Esophagus muscularis mucosa (tissue), 4 donors: ENCODE results near the gene AOAH.

ENCODE experiments used
- EP300 ChIP-seq: sonication (generic); formaldehyde crosslinking; IDR thresholded peaks from one replicate; pipeline ENCODE4 v1.6.1; 2017; ENCODE audit warnings: antibody characterized with exemption
- POLR2A ChIP-seq: fragments of 450-650 bp; IDR thresholded peaks from one replicate; pipeline ENCODE4 v1.6.1; 2017; ENCODE audit warnings: antibody characterized with exemption, moderate library complexity, mild to moderate bottlenecking, low read depth
- POLR2AphosphoS5 ChIP-seq, 2 donors: sonication (generic); formaldehyde crosslinking; IDR thresholded peaks; one replicate each; pipeline ENCODE4 v1.6.1; 2017; ENCODE audit warnings: antibody characterized with exemption in 2 of 2
- TF ChIP-seq, protein P1 (sequence below), 3 experiments: fragments of 200-600 bp in 2 of 3; fragments of 450-650 bp in 1 of 3; sonication (generic) in 2 of 3; IDR thresholded peaks; one replicate each; pipeline ENCODE4 v1.5.1; 2017 to 2019; ENCODE audit warnings: antibody characterized with exemption in 3 of 3, mild to moderate bottlenecking in 2 of 3, moderate library complexity in 1 of 3

DNA sequence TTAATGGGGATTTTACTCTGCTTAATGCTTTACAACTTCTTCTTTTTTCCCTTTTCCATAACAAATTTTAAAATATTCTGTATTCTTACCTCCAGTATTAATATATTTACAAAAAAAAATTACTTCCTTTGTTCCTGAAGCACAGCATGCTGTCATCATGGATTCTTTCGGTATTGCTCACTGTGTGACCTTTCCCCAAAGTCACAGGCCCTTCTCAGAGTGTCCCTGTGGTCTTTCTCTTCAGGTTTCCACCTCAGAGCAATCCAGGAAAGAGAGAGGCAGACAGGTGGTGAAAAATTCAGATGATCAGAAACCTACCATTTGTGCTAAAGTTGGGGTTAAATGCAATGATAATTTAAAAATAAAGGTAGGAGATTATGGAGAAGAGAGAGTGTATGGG, 13.0 kb downstream of the AOAH start:
- TF ChIP-seq, protein P1, sequence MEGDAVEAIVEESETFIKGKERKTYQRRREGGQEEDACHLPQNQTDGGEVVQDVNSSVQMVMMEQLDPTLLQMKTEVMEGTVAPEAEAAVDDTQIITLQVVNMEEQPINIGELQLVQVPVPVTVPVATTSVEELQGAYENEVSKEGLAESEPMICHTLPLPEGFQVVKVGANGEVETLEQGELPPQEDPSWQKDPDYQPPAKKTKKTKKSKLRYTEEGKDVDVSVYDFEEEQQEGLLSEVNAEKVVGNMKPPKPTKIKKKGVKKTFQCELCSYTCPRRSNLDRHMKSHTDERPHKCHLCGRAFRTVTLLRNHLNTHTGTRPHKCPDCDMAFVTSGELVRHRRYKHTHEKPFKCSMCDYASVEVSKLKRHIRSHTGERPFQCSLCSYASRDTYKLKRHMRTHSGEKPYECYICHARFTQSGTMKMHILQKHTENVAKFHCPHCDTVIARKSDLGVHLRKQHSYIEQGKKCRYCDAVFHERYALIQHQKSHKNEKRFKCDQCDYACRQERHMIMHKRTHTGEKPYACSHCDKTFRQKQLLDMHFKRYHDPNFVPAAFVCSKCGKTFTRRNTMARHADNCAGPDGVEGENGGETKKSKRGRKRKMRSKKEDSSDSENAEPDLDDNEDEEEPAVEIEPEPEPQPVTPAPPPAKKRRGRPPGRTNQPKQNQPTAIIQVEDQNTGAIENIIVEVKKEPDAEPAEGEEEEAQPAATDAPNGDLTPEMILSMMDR (IDR thresholded peaks at IDR 0.05) = no peak
- TF ChIP-seq POLR2A = no peak
- TF ChIP-seq POLR2AphosphoS5 (IDR thresholded peaks at IDR 0.05) = no peak
- no peak for TF ChIP-seq EP300
